Measurements from ENCODE around the gene SERINC2.

DNA sequence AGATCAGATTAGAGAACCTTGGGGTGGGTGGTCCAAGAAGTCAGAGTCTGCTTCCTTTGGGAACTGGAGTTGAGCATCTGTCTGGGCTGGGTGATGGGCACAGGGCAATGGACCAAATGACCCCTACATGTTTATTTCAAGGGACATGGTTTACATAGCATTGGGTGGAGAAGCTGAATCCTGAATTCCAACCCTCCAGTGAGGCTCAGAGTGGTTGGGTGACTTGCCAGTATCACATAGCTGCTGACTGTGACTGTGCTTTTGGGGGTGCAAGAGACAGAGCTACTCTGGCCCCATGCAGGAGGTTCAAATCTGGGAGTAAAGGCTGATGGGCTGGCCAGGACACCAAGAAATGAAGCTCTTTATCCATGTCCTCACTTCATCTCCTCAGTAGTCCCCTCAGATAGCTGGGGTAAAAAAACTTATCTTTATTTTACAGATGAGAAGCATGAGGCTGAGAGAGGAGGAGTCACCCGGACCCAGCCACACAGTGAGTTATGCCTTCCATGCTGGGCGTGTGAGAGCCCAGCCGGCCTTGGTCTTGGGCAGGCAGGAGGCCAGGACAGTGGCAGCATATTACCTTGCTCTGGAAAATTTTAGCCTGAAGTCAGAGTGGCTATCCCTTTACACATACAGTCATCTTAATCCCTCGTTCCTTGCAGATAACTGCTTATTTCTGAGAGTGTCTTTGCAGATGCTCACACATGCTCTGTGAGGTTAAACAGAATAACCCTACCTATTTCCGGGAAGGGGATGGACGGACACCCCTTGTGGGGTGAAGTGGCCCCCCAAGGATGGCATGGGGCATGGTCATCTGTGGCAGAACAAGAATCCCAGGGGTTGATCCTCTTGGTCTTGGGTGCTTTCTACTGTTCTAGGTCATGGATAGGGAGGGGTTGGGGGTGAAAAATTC, 2.8 kb upstream of the SERINC2 start:
- TF ChIP-seq EZH2 (IDR thresholded peaks at IDR 0.05; ENCODE audit: low read depth, unreplicated experiment) (no peak), EZH2phosphoT487 (IDR thresholded peaks at IDR 0.05; ENCODE audit: unreplicated experiment) (no peak)
- TF ChIP-seq, protein P1, sequence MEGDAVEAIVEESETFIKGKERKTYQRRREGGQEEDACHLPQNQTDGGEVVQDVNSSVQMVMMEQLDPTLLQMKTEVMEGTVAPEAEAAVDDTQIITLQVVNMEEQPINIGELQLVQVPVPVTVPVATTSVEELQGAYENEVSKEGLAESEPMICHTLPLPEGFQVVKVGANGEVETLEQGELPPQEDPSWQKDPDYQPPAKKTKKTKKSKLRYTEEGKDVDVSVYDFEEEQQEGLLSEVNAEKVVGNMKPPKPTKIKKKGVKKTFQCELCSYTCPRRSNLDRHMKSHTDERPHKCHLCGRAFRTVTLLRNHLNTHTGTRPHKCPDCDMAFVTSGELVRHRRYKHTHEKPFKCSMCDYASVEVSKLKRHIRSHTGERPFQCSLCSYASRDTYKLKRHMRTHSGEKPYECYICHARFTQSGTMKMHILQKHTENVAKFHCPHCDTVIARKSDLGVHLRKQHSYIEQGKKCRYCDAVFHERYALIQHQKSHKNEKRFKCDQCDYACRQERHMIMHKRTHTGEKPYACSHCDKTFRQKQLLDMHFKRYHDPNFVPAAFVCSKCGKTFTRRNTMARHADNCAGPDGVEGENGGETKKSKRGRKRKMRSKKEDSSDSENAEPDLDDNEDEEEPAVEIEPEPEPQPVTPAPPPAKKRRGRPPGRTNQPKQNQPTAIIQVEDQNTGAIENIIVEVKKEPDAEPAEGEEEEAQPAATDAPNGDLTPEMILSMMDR (conservative IDR thresholded peaks at IDR 0.05; ENCODE audit: low read depth in 2 of 2) = no peak

Data from GM23338 (cell line).